Nephron progenitor cell (in vitro differentiated cells): ENCODE results near the gene INHBB.
A peak's percentile ranks its signal among the peaks of the same experiment; 100 is the strongest.

Experiments
- DNase-seq: peaks from one replicate; pipeline ENCODE4 v3.0.0; 2021
- H3K27ac Mint-ChIP-seq: 2 replicates; pipeline ENCODE4 v1.8.0; 2021; ENCODE audit warnings: mild to moderate bottlenecking, moderate library complexity, mixed read lengths
- H3K27me3 Mint-ChIP-seq: 2 replicates; pipeline ENCODE4 v1.8.0; 2021; ENCODE audit warnings: mild to moderate bottlenecking, low read depth, mixed read lengths; ENCODE audit not compliant: poor library complexity
- H3K36me3 Mint-ChIP-seq: 2 replicates; pipeline ENCODE4 v1.8.0; 2021; ENCODE audit warnings: low read depth, mixed read lengths
- H3K4me1 Mint-ChIP-seq: 2 replicates; pipeline ENCODE4 v1.8.0; 2021; ENCODE audit warnings: mixed read lengths
- H3K4me3 Mint-ChIP-seq: 2 replicates; pipeline ENCODE4 v1.8.0; 2021; ENCODE audit warnings: mild to moderate bottlenecking, moderate library complexity, mixed read lengths
- H3K9me3 Mint-ChIP-seq: 2 replicates; pipeline ENCODE4 v1.8.0; 2021; ENCODE audit warnings: mild to moderate bottlenecking, moderate library complexity, mixed read lengths
- TF ChIP-seq, protein P1 (sequence below): fragments of 200-600 bp; sonication (generic); IDR thresholded peaks from 2 replicates; pipeline ENCODE4 v1.5.0; 2021; ENCODE audit warnings: antibody characterized with exemption

Gene INHBB

DNA sequence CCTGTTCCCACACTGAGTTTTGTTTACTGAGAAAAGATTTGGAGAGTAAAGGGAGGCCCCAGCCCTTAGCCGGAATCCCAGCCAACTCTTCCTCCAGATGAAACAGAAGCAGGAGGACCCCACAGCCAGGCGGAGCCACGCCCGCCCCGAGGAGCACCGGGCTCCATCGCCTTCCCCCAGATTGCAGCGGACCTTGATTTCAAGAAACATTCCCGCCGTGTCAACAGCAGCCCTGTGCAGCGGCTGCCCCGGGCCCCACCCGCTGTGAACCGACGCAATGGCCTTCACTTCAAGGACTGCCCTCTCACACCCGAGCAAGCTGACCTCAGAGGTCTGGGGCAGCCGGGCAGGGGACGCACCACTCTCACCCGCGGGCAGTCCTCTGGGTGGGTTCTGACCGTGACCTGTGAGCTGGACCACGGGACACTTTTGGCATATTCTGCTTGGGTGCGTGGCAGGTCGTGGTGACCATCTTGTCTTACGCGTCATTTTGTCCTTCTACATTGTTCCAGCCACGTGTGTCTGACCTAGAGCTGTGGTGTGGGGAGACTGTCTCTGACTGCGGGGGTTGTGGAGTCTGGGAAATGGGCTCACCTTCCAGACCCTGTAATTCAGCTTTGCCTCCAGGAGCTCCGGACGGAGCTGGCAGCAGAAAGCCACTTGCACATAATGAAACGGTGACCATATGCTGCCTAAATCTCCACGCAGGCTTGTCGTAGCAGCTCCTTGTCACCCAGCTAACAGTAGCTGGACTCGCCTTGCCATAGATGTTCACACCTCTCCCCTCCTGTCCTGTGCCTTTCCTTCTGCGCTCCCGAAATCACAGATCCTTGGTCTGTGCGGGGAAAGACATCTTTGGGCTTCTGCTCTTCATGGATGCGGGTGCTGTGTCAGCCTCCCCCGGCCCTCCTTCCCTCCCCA is 32.0 kb upstream of the INHBB start:
- no peak for DNase-seq
- Mint-ChIP-seq H3K9me3 (no peaks in the 10 kb centered on the region), H3K4me3 (no peak overlapping the region), H3K27ac (no peak overlapping the region), H3K27me3 (peaks cover 62% of the 10 kb centered on the region), H3K4me1 (peaks cover 29% of the 10 kb centered on the region), H3K36me3 (no peaks in the 10 kb centered on the region)
- TF ChIP-seq, protein P1, sequence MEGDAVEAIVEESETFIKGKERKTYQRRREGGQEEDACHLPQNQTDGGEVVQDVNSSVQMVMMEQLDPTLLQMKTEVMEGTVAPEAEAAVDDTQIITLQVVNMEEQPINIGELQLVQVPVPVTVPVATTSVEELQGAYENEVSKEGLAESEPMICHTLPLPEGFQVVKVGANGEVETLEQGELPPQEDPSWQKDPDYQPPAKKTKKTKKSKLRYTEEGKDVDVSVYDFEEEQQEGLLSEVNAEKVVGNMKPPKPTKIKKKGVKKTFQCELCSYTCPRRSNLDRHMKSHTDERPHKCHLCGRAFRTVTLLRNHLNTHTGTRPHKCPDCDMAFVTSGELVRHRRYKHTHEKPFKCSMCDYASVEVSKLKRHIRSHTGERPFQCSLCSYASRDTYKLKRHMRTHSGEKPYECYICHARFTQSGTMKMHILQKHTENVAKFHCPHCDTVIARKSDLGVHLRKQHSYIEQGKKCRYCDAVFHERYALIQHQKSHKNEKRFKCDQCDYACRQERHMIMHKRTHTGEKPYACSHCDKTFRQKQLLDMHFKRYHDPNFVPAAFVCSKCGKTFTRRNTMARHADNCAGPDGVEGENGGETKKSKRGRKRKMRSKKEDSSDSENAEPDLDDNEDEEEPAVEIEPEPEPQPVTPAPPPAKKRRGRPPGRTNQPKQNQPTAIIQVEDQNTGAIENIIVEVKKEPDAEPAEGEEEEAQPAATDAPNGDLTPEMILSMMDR, result no peak

DNA sequence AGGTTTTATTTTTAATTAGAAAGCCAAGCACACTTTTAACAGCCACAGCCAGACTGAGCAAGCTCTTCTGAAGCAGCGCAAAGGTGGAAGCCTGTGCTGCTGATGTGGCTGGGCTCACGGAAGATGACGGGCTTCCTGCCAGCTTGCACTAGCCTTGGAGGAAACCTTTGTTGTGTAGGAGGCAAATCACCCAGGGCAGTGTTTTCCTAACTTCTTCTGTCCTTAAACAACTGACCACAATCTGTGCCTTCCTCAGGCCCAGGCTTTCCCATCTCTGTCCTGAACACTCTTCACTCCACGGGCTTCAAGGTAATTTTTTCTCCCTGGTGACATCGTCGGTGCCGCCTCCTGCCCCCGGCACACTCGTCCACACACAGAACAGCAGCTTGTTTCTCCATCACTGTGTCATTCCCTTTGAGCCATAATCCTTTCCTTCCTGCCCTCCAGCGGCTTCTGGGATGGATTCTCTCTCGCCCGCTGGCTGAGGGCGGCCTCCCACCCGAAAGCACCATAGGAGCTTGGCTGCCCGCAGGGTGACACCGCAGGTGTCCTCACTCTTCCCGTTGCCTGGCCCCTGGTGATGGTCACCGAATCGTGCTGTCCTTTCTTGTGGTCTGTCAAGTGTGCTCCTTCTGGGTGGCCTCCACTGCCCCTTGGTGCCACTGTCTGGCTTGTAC is 31.1 kb upstream of the INHBB start:
- no peak overlapping the region for H3K4me3 Mint-ChIP-seq
- TF ChIP-seq, protein P1, result no peak
- peaks cover 37% of the 10 kb centered on the region for H3K4me1 Mint-ChIP-seq
- peak overlapping the region; percentile 68 for H3K27ac Mint-ChIP-seq
- peaks cover 68% of the 10 kb centered on the region for H3K27me3 Mint-ChIP-seq
- no peaks in the 10 kb centered on the region for H3K36me3 Mint-ChIP-seq
- no peaks in the 10 kb centered on the region for H3K9me3 Mint-ChIP-seq
- no peak for DNase-seq

DNA sequence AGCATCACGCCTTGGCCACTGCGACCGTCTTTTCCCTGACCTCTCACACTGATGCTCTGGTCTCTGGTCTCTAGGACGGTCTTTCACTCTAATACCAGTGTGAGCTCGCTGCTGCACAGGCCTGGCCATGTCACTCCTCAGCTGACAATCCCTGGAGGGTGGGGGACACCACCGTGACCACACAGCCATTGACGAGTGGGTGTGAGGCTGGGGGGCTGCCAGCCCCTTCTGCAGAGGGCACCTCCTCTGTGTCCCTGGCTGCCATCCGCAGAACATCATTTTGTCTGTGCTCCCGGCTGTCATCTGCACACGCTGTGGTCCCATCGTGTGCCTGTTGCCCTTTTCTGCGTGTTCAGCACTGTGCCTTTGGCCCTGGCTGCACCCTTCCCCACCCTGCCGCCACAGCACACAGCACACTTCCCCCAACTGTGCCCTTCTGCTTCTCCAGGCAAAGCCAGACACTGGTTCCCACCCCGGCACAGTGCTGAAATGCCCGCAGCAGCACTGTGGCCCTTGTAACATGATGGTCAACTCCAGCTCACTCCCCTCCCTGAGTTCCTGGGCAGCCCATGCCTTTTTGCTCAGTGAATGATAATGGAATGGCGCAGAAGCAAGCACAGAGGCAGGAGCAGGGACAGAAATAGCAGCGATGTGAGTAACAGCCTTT is 30.4 kb upstream of the INHBB start:
- TF ChIP-seq, protein P1, result no peak
- H3K27me3 Mint-ChIP-seq, result peaks cover 71% of the 10 kb centered on the region
- H3K4me1 Mint-ChIP-seq, result peaks cover 39% of the 10 kb centered on the region
- H3K9me3 Mint-ChIP-seq, result no peaks in the 10 kb centered on the region
- DNase-seq, result no peak
- H3K27ac Mint-ChIP-seq, result peak overlapping the region; percentile 68
- no peaks in the 10 kb centered on the region for H3K36me3 Mint-ChIP-seq
- H3K4me3 Mint-ChIP-seq, result no peak overlapping the region

DNA sequence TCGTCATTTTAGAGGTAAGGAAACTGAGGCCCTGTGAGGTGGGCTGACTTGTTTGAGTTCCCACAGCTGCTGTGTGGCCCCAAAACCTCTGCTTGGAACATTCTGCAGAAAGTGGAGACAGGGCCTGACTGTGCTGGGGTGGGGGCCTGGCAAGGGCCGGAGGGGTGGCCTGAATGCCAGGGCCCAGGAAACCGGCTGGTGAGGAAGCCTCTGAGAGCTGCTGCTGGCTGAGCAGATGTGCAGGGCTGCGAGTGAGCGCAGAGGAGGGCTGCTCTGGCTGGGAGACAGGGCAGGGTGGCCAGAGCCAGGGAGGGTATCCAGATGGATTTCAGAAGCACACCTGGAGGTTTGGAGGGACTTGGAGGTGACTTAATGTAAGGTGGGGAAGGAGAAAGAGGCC is 29.9 kb upstream of the INHBB start:
- TF ChIP-seq, protein P1, result no peak
- peaks cover 39% of the 10 kb centered on the region for H3K4me1 Mint-ChIP-seq
- no peak for DNase-seq
- no peak overlapping the region for H3K27ac Mint-ChIP-seq
- H3K36me3 Mint-ChIP-seq, result no peaks in the 10 kb centered on the region
- peaks cover 68% of the 10 kb centered on the region for H3K27me3 Mint-ChIP-seq
- no peak overlapping the region for H3K4me3 Mint-ChIP-seq
- H3K9me3 Mint-ChIP-seq, result no peaks in the 10 kb centered on the region

DNA sequence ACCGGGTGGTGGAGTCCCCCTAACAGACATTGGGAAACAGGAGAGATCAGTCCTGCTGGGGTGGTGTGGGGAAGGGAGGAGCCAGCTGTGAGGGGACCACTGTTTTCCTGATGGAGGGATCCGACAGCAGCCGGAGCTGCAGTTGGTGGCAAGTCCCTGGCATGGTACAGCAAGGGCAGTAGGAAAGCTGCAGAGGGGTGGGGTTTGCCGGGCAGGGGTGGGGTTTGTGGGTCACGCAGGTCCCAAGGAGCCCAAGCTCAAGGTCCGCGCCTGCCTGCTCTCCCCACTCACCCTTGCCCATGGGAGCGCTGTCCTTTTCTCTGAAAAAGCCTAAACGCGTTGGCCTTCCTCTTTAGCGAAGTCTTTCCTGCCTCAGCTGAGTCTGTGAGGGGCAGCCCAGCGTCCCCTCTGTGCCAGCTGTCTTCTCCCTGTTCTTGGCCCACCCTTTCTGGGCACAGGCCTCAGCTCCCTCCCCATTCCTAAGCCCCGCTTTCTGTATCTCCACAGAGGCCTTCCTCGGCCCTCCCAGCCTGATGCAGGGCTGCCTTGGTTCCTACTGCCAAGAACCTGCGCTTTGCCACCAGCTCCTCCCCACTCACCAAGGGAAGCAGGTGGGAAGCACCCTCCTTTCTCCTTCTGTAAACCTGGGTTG is 29.3 kb upstream of the INHBB start:
- H3K36me3 Mint-ChIP-seq, result no peaks in the 10 kb centered on the region
- H3K27me3 Mint-ChIP-seq, result peaks cover 70% of the 10 kb centered on the region
- H3K9me3 Mint-ChIP-seq, result no peaks in the 10 kb centered on the region
- H3K4me1 Mint-ChIP-seq, result peaks cover 39% of the 10 kb centered on the region
- TF ChIP-seq, protein P1, result no peak
- H3K4me3 Mint-ChIP-seq, result no peak overlapping the region
- no peak overlapping the region for H3K27ac Mint-ChIP-seq
- no peak for DNase-seq
